GM23338 (cell line): ENCODE data around the gene EID2B. TPM values are rescaled to one million over a fixed set of nuclear protein-coding genes. Genes with fewer than 3 reads are reported as not detected.

Source experiments
- ATAC-seq: fragments of 200-7000 bp; cut with Tn5 transposase; 3 replicates; pipeline ENCODE4 v1.9.1; 2020
- DNase-seq: peaks from one replicate; pipeline ENCODE4 v3.0.0-alpha.2; 2015; ENCODE audit warnings: low spot score
- H2AFZ ChIP-seq: fragments of 200-600 bp; sonication (generic); 2 replicates; pipeline ENCODE4 v1.8.0; 2016; ENCODE audit warnings: antibody characterized with exemption, mild to moderate bottlenecking, moderate library complexity
- H3F3A ChIP-seq: fragments of 200-600 bp; sonication (generic); replicated peaks from 2 replicates; pipeline ENCODE4 v1.8.0; 2017; ENCODE audit warnings: antibody characterized with exemption, mixed run types, low read depth
- H3K27ac ChIP-seq: fragments of 200-600 bp; sonication (generic); 2 replicates; pipeline ENCODE4 v1.6.1; 2016; ENCODE audit warnings: low read depth
- H3K27me3 ChIP-seq: fragments of 200-600 bp; sonication (generic); 2 replicates; pipeline ENCODE4 v1.8.0; 2016; ENCODE audit warnings: mild to moderate bottlenecking, mixed run types, moderate library complexity; ENCODE audit not compliant: insufficient read depth
- H3K36me3 ChIP-seq: fragments of 200-600 bp; sonication (generic); 2 replicates; pipeline ENCODE4 v1.8.0; 2016; ENCODE audit warnings: mild to moderate bottlenecking; ENCODE audit not compliant: insufficient read depth
- H3K4me1 ChIP-seq: fragments of 200-600 bp; sonication (generic); 2 replicates; pipeline ENCODE4 v1.8.0; 2016; ENCODE audit warnings: mild to moderate bottlenecking, moderate library complexity; ENCODE audit not compliant: insufficient read depth
- H3K4me2 ChIP-seq: fragments of 200-600 bp; sonication (generic); 2 replicates; pipeline ENCODE4 v1.7.1; 2017; ENCODE audit warnings: mixed run types
- H3K4me3 ChIP-seq: fragments of 200-600 bp; sonication (generic); 2 replicates; pipeline ENCODE4 v1.6.1; 2016; ENCODE audit warnings: mixed run types
- H3K79me2 ChIP-seq: fragments of 200-600 bp; sonication (generic); replicated peaks from 2 replicates; pipeline ENCODE4 v1.8.0; 2017; ENCODE audit warnings: mild to moderate bottlenecking; ENCODE audit not compliant: insufficient read depth
- H3K9me2 ChIP-seq: fragments of 200-600 bp; sonication (generic); 2 replicates; pipeline ENCODE4 v1.8.0; 2017; ENCODE audit not compliant: insufficient read depth
- H4K20me1 ChIP-seq: fragments of 200-600 bp; sonication (generic); replicated peaks from 2 replicates; pipeline ENCODE4 v1.8.0; 2017; ENCODE audit warnings: mild to moderate bottlenecking; ENCODE audit not compliant: insufficient read depth
- H3K27ac Mint-ChIP-seq: 2 replicates; pipeline ENCODE4 v1.8.0; 2020; ENCODE audit warnings: inconsistent platforms, mild to moderate bottlenecking, moderate library complexity, mixed read lengths
- H3K27me3 Mint-ChIP-seq: 3 replicates; pipeline ENCODE4 v1.8.0; 2022; ENCODE audit warnings: low read depth, mild to moderate bottlenecking, moderate library complexity, mixed read lengths, inconsistent platforms; ENCODE audit not compliant: insufficient read depth, poor library complexity
- H3K36me3 Mint-ChIP-seq: 3 replicates; pipeline ENCODE4 v1.8.0; 2021; ENCODE audit warnings: low read depth, mild to moderate bottlenecking, inconsistent platforms, moderate library complexity, mixed read lengths
- H3K4me1 Mint-ChIP-seq: 3 replicates; pipeline ENCODE4 v1.8.0; 2020; ENCODE audit warnings: mild to moderate bottlenecking, inconsistent platforms, mixed read lengths
- H3K4me3 Mint-ChIP-seq: 3 replicates; pipeline ENCODE4 v1.8.0; 2021; ENCODE audit warnings: moderate library complexity, mild to moderate bottlenecking, inconsistent platforms, mixed read lengths
- H3K9me3 Mint-ChIP-seq: 3 replicates; pipeline ENCODE4 v1.8.0; 2020; ENCODE audit warnings: moderate library complexity, mild to moderate bottlenecking, inconsistent platforms, mixed read lengths
- CREB1 ChIP-seq: fragments of 250-450 bp; sonication (Bioruptor Pico); IDR thresholded peaks from 2 replicates; pipeline ENCODE4 v1.5.0; 2020; ENCODE audit warnings: low read depth, mild to moderate bottlenecking, moderate library complexity
- CTCF ChIP-seq, 2 experiments: fragments of 200-600 bp in 1 of 2; sonication (generic) in 1 of 2; conservative IDR thresholded peaks; 2 replicates each; pipeline versions ENCODE4 v1.5.1 to v1.6.1; 2016 to 2017; ENCODE audit warnings: antibody characterized with exemption in 2 of 2, low read depth in 2 of 2, mild to moderate bottlenecking in 2 of 2, moderate library complexity in 1 of 2
- ETS1 ChIP-seq: IDR thresholded peaks from 2 replicates; pipeline ENCODE4 v1.6.1; 2016; ENCODE audit warnings: antibody characterized with exemption
- EZH2 ChIP-seq: fragments of 200-600 bp; sonication (generic); IDR thresholded peaks from one replicate; pipeline ENCODE4 v1.8.0; 2017; ENCODE audit warnings: antibody characterized with exemption, mild to moderate bottlenecking, low read depth; ENCODE audit not compliant: unreplicated experiment
- EZH2phosphoT487 ChIP-seq: fragments of 200-600 bp; sonication (generic); IDR thresholded peaks from one replicate; pipeline ENCODE4 v1.8.1; 2018; ENCODE audit warnings: antibody characterized with exemption; ENCODE audit not compliant: unreplicated experiment
- JUNB ChIP-seq: IDR thresholded peaks from one replicate; pipeline ENCODE4 v1.6.1; 2016; ENCODE audit warnings: antibody characterized with exemption; ENCODE audit not compliant: unreplicated experiment
- NANOG ChIP-seq: IDR thresholded peaks from 2 replicates; pipeline ENCODE4 v1.6.1; 2016; ENCODE audit warnings: antibody characterized with exemption, borderline replicate concordance
- POLR2AphosphoS5 ChIP-seq: IDR thresholded peaks from 2 replicates; pipeline ENCODE4 v1.6.1; 2016; ENCODE audit warnings: antibody characterized with exemption, low read depth
- REST ChIP-seq: IDR thresholded peaks from one replicate; pipeline ENCODE4 v1.6.1; 2018; ENCODE audit warnings: antibody characterized with exemption; ENCODE audit not compliant: unreplicated experiment
- STAT1 ChIP-seq: IDR thresholded peaks from one replicate; pipeline ENCODE4 v1.6.1; 2016; ENCODE audit warnings: antibody characterized with exemption; ENCODE audit not compliant: unreplicated experiment
- ZNF114 ChIP-seq: fragments of 250-450 bp; sonication (Bioruptor Pico); IDR thresholded peaks from 2 replicates; pipeline ENCODE4 v1.5.0; 2020; ENCODE audit warnings: mild to moderate bottlenecking, moderate library complexity
- ZNF331 ChIP-seq: fragments of 250-450 bp; sonication (Bioruptor Pico); IDR thresholded peaks from 2 replicates; pipeline ENCODE4 v1.5.0; 2020; ENCODE audit warnings: low read depth, mild to moderate bottlenecking, moderate library complexity
- ZNF462 ChIP-seq: fragments of 250-450 bp; sonication (Bioruptor Pico); IDR thresholded peaks from 2 replicates; pipeline ENCODE4 v1.5.0; 2020; ENCODE audit warnings: mild to moderate bottlenecking, moderate library complexity
- polyA plus RNA-seq: library from polyadenylated mRNA; unstranded; fragments of >200 nt; fragmentation: Nextera tagmentation; extraction: Ambion mirVana; gene quantifications from 2 replicates; pipeline ENCODE4 v1.2.1, GENCODE V29; 2016
- total RNA-seq: library from RNA; depleted of rRNA; stranded (reverse); fragments of >200 nt; shearing (Covaris generic); gene quantifications from 2 replicates; pipeline ENCODE4 v1.2.3, GENCODE V29; 2014

The EID2B gene
- total and polyA plus RNA-seq, 2 experiments from 2014 or later: 2.5 to 4.6 TPM

GRCh38 chr19:39555883-39556282, 23.2 kb upstream of the EID2B start:
- Mint-ChIP-seq H3K4me3 (no peak overlapping the region), H3K27me3 (peaks cover 3% of the 10 kb centered on the region), H3K27ac (no peak overlapping the region), H3K4me1 (no peaks in the 10 kb centered on the region), H3K36me3 (no peaks in the 10 kb centered on the region), H3K9me3 (no peaks in the 10 kb centered on the region)
- H4K20me1 ChIP-seq: no peaks in the 10 kb centered on the region
- ATAC-seq (no peak), DNase-seq (no peak)
- H3K4me2 ChIP-seq: no peak overlapping the region
- H3K9me2 ChIP-seq: no peaks in the 10 kb centered on the region; the same call in 1 of the 2 replicates
- no peaks in the 10 kb centered on the region for H3K36me3 ChIP-seq
- no peaks in the 10 kb centered on the region for H3K27me3 ChIP-seq
- H3F3A ChIP-seq: no peaks in the 10 kb centered on the region
- H2AFZ ChIP-seq: no peak overlapping the region
- TF ChIP-seq ZNF331 (CRISPR knock-in tag): no peak
- TF ChIP-seq ETS1: no peak
- TF ChIP-seq EZH2: no peak
- no peak for TF ChIP-seq ZNF462
- TF ChIP-seq JUNB: no peak
- TF ChIP-seq REST: no peak
- no peak for TF ChIP-seq EZH2phosphoT487
- no peak for TF ChIP-seq POLR2AphosphoS5
- no peak for TF ChIP-seq STAT1
- TF ChIP-seq CREB1: no peak
- TF ChIP-seq NANOG: no peak
- TF ChIP-seq ZNF114 (CRISPR knock-in tag): no peak
- TF ChIP-seq CTCF (conservative IDR thresholded peaks at IDR 0.05; ENCODE audit: low read depth in 2 of 2): no peak
- no peak overlapping the region for H3K4me3 ChIP-seq
- no peak overlapping the region for H3K27ac ChIP-seq
- no peaks in the 10 kb centered on the region for H3K79me2 ChIP-seq
- H3K4me1 ChIP-seq: no peaks in the 10 kb centered on the region
